ENCODE results near the gene LRRC74A. TPM values are rescaled to one million over a fixed set of nuclear protein-coding genes. Genes with fewer than 3 reads are reported as not detected.

The LRRC74A gene
- total and polyA plus RNA-seq, 2 of the 4 experiments (the other 2 are of a cell fraction) = not detected

GRCh38 chr14:76780875-76781647, 45.1 kb upstream of the LRRC74A start:
- H4K20me1 ChIP-seq (ENCODE audit: insufficient read depth, low read length) = no peaks in the 10 kb centered on the region
- ATAC-seq (ENCODE audit: low read depth) (no peak), DNase-seq (peak; percentile 18)
- no peak overlapping the region for H2BK15ac ChIP-seq (ENCODE audit: low read depth, low read length)
- no peak overlapping the region for H3K4me2 ChIP-seq (ENCODE audit: low read depth, low read length)
- no peaks in the 10 kb centered on the region for H3K9me3 ChIP-seq (ENCODE audit: control insufficient read depth, insufficient read depth, low read length)
- H4K5ac ChIP-seq (ENCODE audit: low read depth, low read length) = no peak overlapping the region
- H3K9me1 ChIP-seq (ENCODE audit: insufficient read depth, low read length) = peaks cover 2% of the 10 kb centered on the region; the same call in 1 of the 2 replicates
- 79% methylated on average over 8 of the region's 11 CpGs; no CpG with 5 or more reads in 1 of the 2 experiments for WGBS, 2 experiments (ENCODE audit: extremely low coverage in 2 of 2, insufficient read length in 1 of 2)
- BruUV-seq (replicated peaks) = no TSS peak
- no peak overlapping the region for H2BK120ac ChIP-seq (ENCODE audit: low read depth, low read length)
- H3K4ac ChIP-seq (ENCODE audit: low read depth, low read length) = 0 out of 2 replicates have a peak overlapping the region, but pooled peaks have one; percentile 4
- TF ChIP-seq MAZ (IDR thresholded peaks at IDR 0.05; ENCODE audit: borderline replicate concordance, low read depth, low read length) = no peak
- no peak for TF ChIP-seq NFE2L2 (IDR thresholded peaks at IDR 0.05; ENCODE audit: low read depth, low read length)
- TF ChIP-seq RCOR1 (IDR thresholded peaks at IDR 0.05; ENCODE audit: insufficient replicate concordance, low read length) = no peak
- TF ChIP-seq ELK1 (IDR thresholded peaks at IDR 0.05; ENCODE audit: borderline replicate concordance, low read depth, low read length) = no peak
- no peak for TF ChIP-seq MAFK (IDR thresholded peaks at IDR 0.05; ENCODE audit: low read depth, low read length)
- no peak for TF ChIP-seq CHD1 (IDR thresholded peaks at IDR 0.05; ENCODE audit: low read depth, low read length)
- TF ChIP-seq FOS (IDR thresholded peaks at IDR 0.05; ENCODE audit: low read depth, low read length) = no peak
- no peak for TF ChIP-seq MXI1 (IDR thresholded peaks at IDR 0.05; ENCODE audit: borderline replicate concordance, low read depth, low read length)
- H3K9ac ChIP-seq (ENCODE audit: low read depth, low read length) = no peak overlapping the region
- in situ Hi-C loops (cut with MboI; ENCODE audit: low sequenced_read_pairs) (loop anchor here (5.0 kb wide), 1 partner anchor 64 kb away; no protein-coding TSS in a partner anchor), intact Hi-C loops (cut with micrococcal nuclease) (no loop called here), dilution Hi-C loops (cut with HindIII; ENCODE audit: low sequenced_read_pairs, unreplicated experiment) (no loop called here)
- no peak overlapping the region for H3K23ac ChIP-seq (ENCODE audit: low read depth, low read length)
- no peak overlapping the region for H3K4me3 ChIP-seq (ENCODE audit: insufficient read depth, low read depth, low read length)
- H4K8ac ChIP-seq (ENCODE audit: low read depth in 2 of 2, low read length in 2 of 2) = no peak overlapping the region
- no peak overlapping the region for H2AK9ac ChIP-seq (replicated peaks; ENCODE audit: low read depth, low read length, poor library complexity)
- H3K27ac ChIP-seq (ENCODE audit: insufficient read depth, low read length) = no peak overlapping the region
- H2AK5ac ChIP-seq (ENCODE audit: low read depth, low read length) = no peak overlapping the region
- H3K27me3 ChIP-seq (ENCODE audit: control insufficient read depth, insufficient read depth, low read length) = no peaks in the 10 kb centered on the region
- H4K91ac ChIP-seq (ENCODE audit: insufficient read depth, low read depth, low read length) = no peak overlapping the region
- peaks cover 4% of the 10 kb centered on the region; the same call in 1 of the 2 replicates for H3K4me1 ChIP-seq (ENCODE audit: control insufficient read depth, insufficient read depth, low read length)
- H2AFZ ChIP-seq (replicated peaks; ENCODE audit: low read length, poor library complexity) = no peak overlapping the region
- H3K36me3 ChIP-seq (ENCODE audit: control insufficient read depth, insufficient read depth, low read length) = peaks cover 6% of the 10 kb centered on the region; the same call in 1 of the 2 replicates
- no peak overlapping the region for H2BK5ac ChIP-seq (ENCODE audit: low read depth, low read length, poor library complexity, severe bottlenecking)
- no peak overlapping the region for H3K18ac ChIP-seq (ENCODE audit: low read depth, low read length)
- POLR2A ChIA-PET (ENCODE audit: unreplicated experiment) = interaction anchor here (0.5 kb wide), 1 partner anchor 130 kb away, joined by 8 read pairs; no protein-coding TSS in a partner anchor
- no peak overlapping the region for H2BK20ac ChIP-seq (ENCODE audit: low read depth, low read length)
- H3K56ac ChIP-seq (ENCODE audit: extremely low read depth, insufficient read depth, low read length) = no peak overlapping the region
- no peak overlapping the region for H3K14ac ChIP-seq (replicated peaks; ENCODE audit: low read depth, low read length)
- CTCF ChIA-PET = no interaction called here
- no peaks in the 10 kb centered on the region for H3K79me1 ChIP-seq (ENCODE audit: low read depth in 1 of 2, low read length in 2 of 2)

Data from IMR-90 (cell line).